HEK293T (cell line): ENCODE data around the gene IFNLR1.

Experiments used
- ARNT ChIP-seq: fragments of 450-650 bp; IDR thresholded peaks from 2 replicates; pipeline ENCODE4 v1.6.1; 2017; ENCODE audit warnings: mild to moderate bottlenecking
- BHLHE40 ChIP-seq: fragments of 450-650 bp; IDR thresholded peaks from 2 replicates; pipeline ENCODE4 v1.6.1; 2016; ENCODE audit warnings: mild to moderate bottlenecking, moderate library complexity, borderline replicate concordance
- ELF4 ChIP-seq: fragments of 450-650 bp; IDR thresholded peaks from 2 replicates; pipeline ENCODE4 v1.6.1; 2017; ENCODE audit warnings: antibody characterized with exemption
- FOXA1 ChIP-seq: fragments of 450-650 bp; IDR thresholded peaks from 2 replicates; pipeline ENCODE4 v1.6.1; 2016; ENCODE audit warnings: mild to moderate bottlenecking
- FOXK2 ChIP-seq: fragments of 450-650 bp; IDR thresholded peaks from 2 replicates; pipeline ENCODE4 v1.6.1; 2016; ENCODE audit warnings: mild to moderate bottlenecking
- FOXM1 ChIP-seq: fragments of 450-650 bp; IDR thresholded peaks from 2 replicates; pipeline ENCODE4 v1.6.1; 2017; ENCODE audit warnings: mild to moderate bottlenecking, borderline replicate concordance
- HDGF ChIP-seq: fragments of 450-650 bp; IDR thresholded peaks from 2 replicates; pipeline ENCODE4 v1.6.1; 2017; ENCODE audit warnings: antibody characterized with exemption, borderline replicate concordance
- LEF1 ChIP-seq: fragments of 450-650 bp; IDR thresholded peaks from 2 replicates; pipeline ENCODE4 v1.6.1; 2017; ENCODE audit warnings: mild to moderate bottlenecking, borderline replicate concordance
- NFRKB ChIP-seq: fragments of 450-650 bp; IDR thresholded peaks from 2 replicates; pipeline ENCODE4 v1.6.1; 2016; ENCODE audit warnings: mild to moderate bottlenecking, moderate library complexity
- SP1 ChIP-seq: fragments of 450-650 bp; IDR thresholded peaks from 2 replicates; pipeline ENCODE4 v1.6.1; 2017
- SUZ12 ChIP-seq: fragments of 450-650 bp; IDR thresholded peaks from 2 replicates; pipeline ENCODE4 v1.6.1; 2016; ENCODE audit warnings: mild to moderate bottlenecking
- TARDBP ChIP-seq: fragments of 450-650 bp; IDR thresholded peaks from 2 replicates; pipeline ENCODE4 v1.6.1; 2016
- ZNF384 ChIP-seq: fragments of 450-650 bp; IDR thresholded peaks from 2 replicates; pipeline ENCODE4 v1.6.1; 2016
- TF ChIP-seq, protein P1 (sequence below): fragments of 450-650 bp; IDR thresholded peaks from 2 replicates; pipeline ENCODE4 v1.6.1; 2016

DNA sequence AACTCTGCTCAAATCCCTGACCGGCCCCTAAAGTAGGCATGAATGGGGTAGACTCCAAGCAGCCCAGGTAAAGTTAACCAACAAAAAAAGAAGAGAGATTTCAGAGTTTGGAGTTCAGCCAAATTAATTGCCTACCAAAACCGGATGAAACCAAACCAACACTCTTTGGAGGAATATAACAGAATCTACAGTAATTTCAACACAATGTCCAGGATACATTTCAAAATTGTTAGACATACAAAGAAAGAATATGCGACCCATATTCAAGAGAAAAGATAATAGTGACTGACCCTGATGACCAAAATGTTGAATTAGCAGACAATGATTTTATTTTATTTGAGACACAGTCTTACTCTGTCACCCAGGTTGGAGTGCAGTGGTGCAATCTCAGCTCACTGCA lies 56.7 kb downstream of the IFNLR1 start:
- TF ChIP-seq, protein P1, sequence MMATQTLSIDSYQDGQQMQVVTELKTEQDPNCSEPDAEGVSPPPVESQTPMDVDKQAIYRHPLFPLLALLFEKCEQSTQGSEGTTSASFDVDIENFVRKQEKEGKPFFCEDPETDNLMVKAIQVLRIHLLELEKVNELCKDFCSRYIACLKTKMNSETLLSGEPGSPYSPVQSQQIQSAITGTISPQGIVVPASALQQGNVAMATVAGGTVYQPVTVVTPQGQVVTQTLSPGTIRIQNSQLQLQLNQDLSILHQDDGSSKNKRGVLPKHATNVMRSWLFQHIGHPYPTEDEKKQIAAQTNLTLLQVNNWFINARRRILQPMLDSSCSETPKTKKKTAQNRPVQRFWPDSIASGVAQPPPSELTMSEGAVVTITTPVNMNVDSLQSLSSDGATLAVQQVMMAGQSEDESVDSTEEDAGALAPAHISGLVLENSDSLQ, result no peak
- TF ChIP-seq FOXK2 (no peak), HDGF (no peak), TARDBP (no peak), SP1 (no peak), ZNF384 (no peak), LEF1 (no peak), FOXM1 (no peak), SUZ12 (no peak), NFRKB (no peak), ELF4 (no peak), BHLHE40 (no peak), ARNT (no peak), FOXA1 (no peak)
